H1 (cell line): Measurements from ENCODE around the gene DISC1. TPM values are rescaled to one million over a fixed set of nuclear protein-coding genes. Genes with fewer than 3 reads are reported as not detected.

ENCODE experiments used
- CTCF ChIA-PET: fragments of 300-600 bp; sonication (Branson Sonifier 250); formaldehyde crosslinking; loops from one replicate; lab custom pipeline; 2021; ENCODE audit not compliant: partially characterized antibody; lab: Charles Lee
- POLR2A ChIA-PET: fragments of 300-600 bp; sonication (Branson Sonifier 250); formaldehyde crosslinking; loops from one replicate; lab custom pipeline; 2021; ENCODE audit warnings: inconsistent platforms; ENCODE audit not compliant: partially characterized antibody; lab: Charles Lee
- DNase-seq, 2 experiments: peaks; one replicate each; pipeline versions ENCODE4 v3.0.0 to v3.0.0-alpha.2; 2010 to 2022; ENCODE audit warnings: low spot score in 2 of 2, low read depth in 1 of 2, mixed read lengths in 1 of 2
- FAIRE-seq: peaks from 2 replicates; lab custom pipeline; 2011; peaks lifted over from hg19 to GRCh38; lab: Jason Lieb, UNC
- H2AFZ ChIP-seq: 2 replicates; pipeline ENCODE4 v1.8.1; 2012; ENCODE audit warnings: low read length, inconsistent platforms
- H2AK5ac ChIP-seq: 2 replicates; pipeline ENCODE4 v1.6.1; 2013; ENCODE audit warnings: low read depth, low read length
- H2BK120ac ChIP-seq: replicated peaks from 2 replicates; pipeline ENCODE3; 2013; ENCODE audit warnings: low read depth, low read length, inconsistent platforms
- H2BK12ac ChIP-seq: 2 replicates; pipeline ENCODE4 v1.6.1; 2013; ENCODE audit warnings: low read depth, low read length
- H2BK15ac ChIP-seq: 2 replicates; pipeline ENCODE4 v1.6.1; 2013; ENCODE audit warnings: low read length
- H2BK20ac ChIP-seq: 2 replicates; pipeline ENCODE4 v1.6.1; 2013; ENCODE audit warnings: low read length
- H2BK5ac ChIP-seq: 2 replicates; pipeline ENCODE4 v1.6.1; 2013; ENCODE audit warnings: low read depth, low read length
- H3K14ac ChIP-seq: 2 replicates; pipeline ENCODE4 v1.6.1; 2013; ENCODE audit warnings: inconsistent platforms; ENCODE audit not compliant: insufficient read length
- H3K18ac ChIP-seq: 2 replicates; pipeline ENCODE4 v1.6.1; 2013; ENCODE audit warnings: low read length; ENCODE audit errors: extremely low read depth
- H3K23ac ChIP-seq: 2 replicates; pipeline ENCODE4 v1.6.1; 2013; ENCODE audit warnings: inconsistent platforms; ENCODE audit not compliant: insufficient read length
- H3K23me2 ChIP-seq: 2 replicates; pipeline ENCODE4 v1.6.1; 2013; ENCODE audit warnings: low read depth, low read length
- H3K27ac ChIP-seq: 2 replicates; pipeline ENCODE4 v1.6.1; 2011; ENCODE audit warnings: low read depth, low read length, inconsistent platforms
- H3K27me3 ChIP-seq, 4 experiments: replicated peaks in 1 of 4; 1 replicate in 1 of 4; 2 replicates in 3 of 4; pipeline versions ENCODE4 v1.6.1 to v1.8.1; 2011 to 2013; ENCODE audit warnings: low read length in 3 of 4, mild to moderate bottlenecking in 3 of 4, inconsistent platforms in 2 of 4, mixed read lengths in 2 of 4, moderate library complexity in 1 of 4; ENCODE audit not compliant: control insufficient read depth in 3 of 4, insufficient read depth in 3 of 4; ENCODE audit errors: extremely low read depth in 1 of 4
- H3K36me3 ChIP-seq, 4 experiments: 2 replicates each; pipeline versions ENCODE4 v1.6.1 to v1.8.1; 2011 to 2013; ENCODE audit warnings: mild to moderate bottlenecking in 4 of 4, low read length in 3 of 4, moderate library complexity in 2 of 4, control low read depth in 1 of 4, inconsistent platforms in 1 of 4; ENCODE audit not compliant: insufficient read depth in 4 of 4, control insufficient read depth in 2 of 4
- H3K4ac ChIP-seq: replicated peaks from 2 replicates; pipeline ENCODE3; 2013; ENCODE audit warnings: low read length, low read depth, mixed read lengths, inconsistent platforms; ENCODE audit not compliant: insufficient read length
- H3K4me1 ChIP-seq, 4 experiments: replicated peaks in 1 of 4; 1 replicate in 1 of 4; 2 replicates in 3 of 4; pipeline versions ENCODE4 v1.6.1 to v1.8.1; 2011 to 2013; ENCODE audit warnings: low read length in 3 of 4, inconsistent platforms in 2 of 4, mixed read lengths in 1 of 4; ENCODE audit not compliant: insufficient read depth in 4 of 4, control insufficient read depth in 3 of 4
- H3K4me2 ChIP-seq, 2 experiments: 2 replicates each; pipeline versions ENCODE4 v1.6.1 to v1.8.1; 2011 to 2013; ENCODE audit warnings: low read depth in 2 of 2, low read length in 2 of 2, control low read depth in 1 of 2, inconsistent platforms in 1 of 2, mild to moderate bottlenecking in 1 of 2; ENCODE audit not compliant: insufficient read depth in 1 of 2
- H3K4me3 ChIP-seq, 4 experiments: fragments of 200-600, 300-600 bp in 1 of 4; sonication (generic), shearing (Covaris generic), sonication (Bioruptor Twin) in 1 of 4; 2 replicates each; pipeline versions ENCODE4 v1.5.1 to v1.8.1; 2011 to 2016; ENCODE audit warnings: low read length in 4 of 4, low read depth in 3 of 4, control low read depth in 2 of 4, inconsistent platforms in 2 of 4, mild to moderate bottlenecking in 2 of 4, mixed read lengths in 1 of 4, moderate library complexity in 1 of 4; ENCODE audit not compliant: insufficient read depth in 2 of 4; ENCODE audit errors: extremely low read depth in 1 of 4
- H3K56ac ChIP-seq: replicated peaks from 2 replicates; pipeline ENCODE3; 2013; ENCODE audit warnings: low read depth, mild to moderate bottlenecking, mixed read lengths, low read length, inconsistent platforms; ENCODE audit not compliant: insufficient read length
- H3K79me1 ChIP-seq: 2 replicates; pipeline ENCODE4 v1.6.1; 2013; ENCODE audit warnings: low read depth, low read length, control low read depth
- H3K79me2 ChIP-seq, 2 experiments: 2 replicates each; pipeline versions ENCODE4 v1.6.1 to v1.8.1; 2012 to 2013; ENCODE audit warnings: low read length in 2 of 2, mild to moderate bottlenecking in 2 of 2, inconsistent platforms in 1 of 2; ENCODE audit not compliant: insufficient read depth in 2 of 2, control insufficient read depth in 1 of 2
- H3K9ac ChIP-seq, 4 experiments: replicated peaks in 1 of 4; 1 replicate in 1 of 4; 2 replicates in 3 of 4; pipeline versions ENCODE4 v1.6.1 to v1.8.1; 2011 to 2013; ENCODE audit warnings: low read depth in 3 of 4, low read length in 3 of 4, control low read depth in 2 of 4, mild to moderate bottlenecking in 2 of 4, moderate library complexity in 2 of 4, inconsistent platforms in 1 of 4; ENCODE audit errors: extremely low read depth in 1 of 4
- H3K9me3 ChIP-seq, 2 experiments: 2 replicates each; pipeline versions ENCODE4 v1.6.1 to v1.8.1; 2012 to 2013; ENCODE audit warnings: mild to moderate bottlenecking in 2 of 2, moderate library complexity in 2 of 2, control low read depth in 1 of 2, inconsistent platforms in 1 of 2, low read depth in 1 of 2, low read length in 1 of 2, mixed read lengths in 1 of 2; ENCODE audit not compliant: insufficient read depth in 2 of 2
- H4K20me1 ChIP-seq, 2 experiments: replicated peaks in 1 of 2; 2 replicates each; pipeline versions ENCODE3 to v1.8.1; 2011 to 2013; ENCODE audit warnings: inconsistent platforms in 2 of 2, low read length in 2 of 2, mild to moderate bottlenecking in 1 of 2; ENCODE audit not compliant: insufficient read depth in 2 of 2, control insufficient read depth in 1 of 2
- H4K5ac ChIP-seq: 2 replicates; pipeline ENCODE4 v1.6.1; 2013; ENCODE audit warnings: low read length, low read depth, mixed read lengths, inconsistent platforms; ENCODE audit not compliant: insufficient read length
- H4K8ac ChIP-seq: 2 replicates; pipeline ENCODE4 v1.8.0; 2013; ENCODE audit warnings: mild to moderate bottlenecking, moderate library complexity, low read length, inconsistent platforms; ENCODE audit not compliant: insufficient read depth; ENCODE audit errors: extremely low read depth
- H4K91ac ChIP-seq: replicated peaks from 2 replicates; pipeline ENCODE3; 2013; ENCODE audit warnings: low read length, mixed read lengths, inconsistent platforms; ENCODE audit not compliant: insufficient read length
- ASH2L ChIP-seq: fragments of 200-600, 300-600 bp; sonication (generic); IDR thresholded peaks from one replicate; pipeline ENCODE4 v1.7.1; 2017; ENCODE audit warnings: low read length
- CTBP2 ChIP-seq: IDR thresholded peaks from 2 replicates; pipeline ENCODE4 v1.7.0; 2011; ENCODE audit warnings: borderline replicate concordance, mild to moderate bottlenecking, moderate library complexity, mixed read lengths, low read length; ENCODE audit not compliant: insufficient read depth, insufficient read length
- EP300 ChIP-seq, 2 experiments: IDR thresholded peaks; 1 replicate in 1 of 2; 2 replicates in 1 of 2; pipeline ENCODE4 v1.6.1; 2011 to 2012; ENCODE audit warnings: low read depth in 2 of 2, low read length in 2 of 2, mild to moderate bottlenecking in 2 of 2, borderline replicate concordance in 1 of 2, inconsistent platforms in 1 of 2, moderate library complexity in 1 of 2
- HDAC6 ChIP-seq: IDR thresholded peaks from one replicate; pipeline ENCODE4 v1.7.1; 2012; ENCODE audit warnings: low read depth, mild to moderate bottlenecking, inconsistent platforms, low read length, moderate library complexity
- KDM4A ChIP-seq: IDR thresholded peaks from one replicate; pipeline ENCODE4 v1.7.1; 2012; ENCODE audit warnings: low read depth, mild to moderate bottlenecking, moderate library complexity, low read length, inconsistent platforms; ENCODE audit not compliant: severe bottlenecking
- PHF8 ChIP-seq: fragments of 200-600 bp; sonication (generic); conservative IDR thresholded peaks from 2 replicates; pipeline ENCODE4 v1.7.1; 2012; ENCODE audit warnings: low read depth, mild to moderate bottlenecking, inconsistent platforms, low read length, moderate library complexity
- RNF2 ChIP-seq: fragments of 200-900, 300-1000 bp; sonication (generic); IDR thresholded peaks from 2 replicates; pipeline ENCODE4 v1.7.1; 2016; ENCODE audit warnings: borderline replicate concordance, low read depth, mild to moderate bottlenecking, antibody characterized with exemption, low read length; ENCODE audit not compliant: poor library complexity, severe bottlenecking; ENCODE audit errors: missing control alignments
- SP2 ChIP-seq: IDR thresholded peaks from 2 replicates; pipeline ENCODE4 v1.6.1; 2012; ENCODE audit warnings: mild to moderate bottlenecking, low read length, inconsistent platforms
- SUZ12 ChIP-seq: fragments of 200-600 bp; sonication (generic); IDR thresholded peaks from 2 replicates; pipeline ENCODE4 v1.6.1; 2012; ENCODE audit warnings: mild to moderate bottlenecking, inconsistent platforms, low read length, moderate library complexity, mixed read lengths
- WGBS, 2 experiments: shearing (Covaris generic) in 1 of 2; methylation state at CpG; one replicate each; pipeline versions ENCODE4 v1.1.6 to v1.1.7; 2013 to 2015; ENCODE audit warnings: low lambda C conversion rate in 2 of 2, mixed read lengths in 2 of 2, inconsistent platforms in 1 of 2, low coverage in 1 of 2, missing lambda C conversion rate in 1 of 2; ENCODE audit not compliant: insufficient replicate concordance in 2 of 2, insufficient coverage in 1 of 2, insufficient read length in 1 of 2; ENCODE audit errors: extremely low coverage in 1 of 2, missing lambda C conversion rate in 1 of 2; 5-methylcytosine and 5-hydroxymethylcytosine counted together
- polyA plus RNA-seq, 7 experiments: library from polyadenylated mRNA; depleted of rRNA in 3 of 7; stranded (reverse) in 5 of 7; unstranded in 2 of 7; fragments of >200 nt in 5 of 7; fragments of 200-250 nt in 2 of 7; gene quantifications; 1 replicate in 5 of 7; 2 replicates in 1 of 7; 4 replicates in 1 of 7; pipeline versions ENCODE4 v1.2.1 to v1.2.3, GENCODE V29; 2011 to 2013; ENCODE audit warnings: missing spikeins in 2 of 7, mixed read lengths in 2 of 7
- total RNA-seq: library from RNA; stranded (reverse); fragmentation: NEBNext Ultra II Directional; extraction: Animal tissue kit (Norgen Biotek cat#: 25700); gene quantifications from 2 replicates; pipeline ENCODE4 v1.2.1, GENCODE V29; 2021
- TF ChIP-seq, protein P1 (sequence below): IDR thresholded peaks from 2 replicates; pipeline ENCODE4 v1.6.1; 2011; ENCODE audit warnings: low read length, improper control_type of control experiment

The DISC1 gene
- total and polyA plus RNA-seq, 2 of the 8 experiments (the other 6 are each of a cell fraction or from before 2014, with no cell fraction given), result 1.1 to 3.5 TPM

DNA sequence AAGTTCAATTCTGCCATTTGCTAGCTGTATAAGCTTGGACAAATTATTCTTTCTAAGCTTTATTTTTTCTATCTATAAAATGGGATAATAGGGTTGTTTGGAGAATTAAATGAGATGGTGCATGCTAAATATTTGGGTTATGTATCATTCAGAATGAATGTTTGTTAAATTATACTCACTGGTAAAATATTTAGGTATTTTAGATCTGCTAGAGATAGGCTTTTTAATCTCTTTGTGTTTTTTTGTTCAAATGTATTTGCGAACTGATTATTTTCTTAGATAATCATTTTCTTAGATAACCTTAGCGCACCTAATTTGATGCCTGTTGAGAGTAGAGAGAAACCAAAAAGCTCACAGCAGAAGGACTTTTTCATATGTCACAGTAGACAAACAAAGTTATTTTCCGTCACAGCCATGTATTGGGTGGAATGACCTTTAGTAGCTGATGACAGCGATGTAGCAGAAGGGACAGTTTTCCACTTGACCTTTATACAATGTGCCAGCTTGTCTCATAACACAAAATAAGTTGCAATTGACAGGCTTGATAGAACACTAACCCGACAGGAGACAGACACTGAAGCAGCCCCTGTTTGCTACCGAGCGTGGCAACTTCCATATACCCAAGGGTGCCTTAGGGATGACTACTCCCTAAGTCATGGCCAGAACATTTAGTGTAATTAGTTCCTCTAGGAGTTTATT lies 93.0 kb downstream of the DISC1 start:
- H4K20me1 ChIP-seq, result no peaks in the 10 kb centered on the region
- CTCF ChIA-PET, result interaction anchor here (0.7 to 2.3 kb wide), 4 partner anchors 9 to 37 kb away, joined by 3 to 10 read pairs (median 4); no protein-coding TSS in a partner anchor
- 87% methylated on average over 7 of the region's 7 CpGs; no CpG with 5 or more reads in 1 of the 2 experiments for WGBS, 2 experiments
- no peak for TF ChIP-seq RNF2
- no peak for TF ChIP-seq PHF8
- no peak for TF ChIP-seq CTBP2
- TF ChIP-seq, protein P1, sequence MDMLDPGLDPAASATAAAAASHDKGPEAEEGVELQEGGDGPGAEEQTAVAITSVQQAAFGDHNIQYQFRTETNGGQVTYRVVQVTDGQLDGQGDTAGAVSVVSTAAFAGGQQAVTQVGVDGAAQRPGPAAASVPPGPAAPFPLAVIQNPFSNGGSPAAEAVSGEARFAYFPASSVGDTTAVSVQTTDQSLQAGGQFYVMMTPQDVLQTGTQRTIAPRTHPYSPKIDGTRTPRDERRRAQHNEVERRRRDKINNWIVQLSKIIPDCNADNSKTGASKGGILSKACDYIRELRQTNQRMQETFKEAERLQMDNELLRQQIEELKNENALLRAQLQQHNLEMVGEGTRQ, result no peak
- no peak for TF ChIP-seq KDM4A
- no peak for TF ChIP-seq SUZ12
- no peak for TF ChIP-seq SP2
- TF ChIP-seq EP300 (IDR thresholded peaks at IDR 0.05; ENCODE audit: borderline replicate concordance in 1 of 2, low read depth in 2 of 2, low read length in 2 of 2), result no peak
- TF ChIP-seq HDAC6, result no peak
- TF ChIP-seq ASH2L, result no peak

More for the DNA sequence above, 93.0 kb downstream of the DISC1 start:
- Histone ChIP-seq H3K79me1 (no peaks in the 10 kb centered on the region), H3K79me2 (no peaks in the 10 kb centered on the region), H2BK5ac (no peak overlapping the region), H4K8ac (no peak overlapping the region), H2BK15ac (no peak overlapping the region), H3K9ac (no peak overlapping the region), H3K4me2 (no peak overlapping the region), H2AFZ (no peak overlapping the region), H3K4me1 (peaks cover 0 to 3% (median 1%) of the 10 kb centered on the region in 4 experiments; a peak in 2 of 7 replicates), H3K27ac (no peak overlapping the region), H3K18ac (no peak overlapping the region), H3K14ac (no peak overlapping the region), H3K4ac (no peak overlapping the region), H4K91ac (no peak overlapping the region), H3K36me3 (no peaks in the 10 kb centered on the region), H3K23ac (no peak overlapping the region), H2BK120ac (no peak overlapping the region), H3K56ac (no peak overlapping the region), H2AK5ac (no peak overlapping the region), H3K23me2 (no peaks in the 10 kb centered on the region), H4K5ac (no peak overlapping the region), H2BK12ac (no peak overlapping the region), H3K9me3 (no peaks in the 10 kb centered on the region), H2BK20ac (no peak overlapping the region), H3K27me3 (no peaks in the 10 kb centered on the region), H3K4me3 (no peak overlapping the region)
- POLR2A ChIA-PET, result no interaction called here
- DNase-seq (no peak), FAIRE-seq (no peak)
